Stimulated activated naive CD8-positive, alpha-beta T cell treated with anti-CD3 and anti-CD28 coated beads, Interleukin-15, amount 100 ng/mL, for 72 hours (primary cell): ENCODE results near the gene TSEN34.
"Not testable (repeated sequence)": the region's sequence is repeated elsewhere in the genome, so short reads cannot be mapped to it uniquely, and the experiment has no call there.

Experiments used
- ATAC-seq: fragments of 150-1000 bp; cut with Tn5 transposase; 2 replicates; pipeline ENCODE4 v1.10.0; 2021; ENCODE audit warnings: mild to moderate bottlenecking, moderate library complexity
- DNase-seq, 2 donors: peaks; one replicate each; pipeline ENCODE4 v3.0.0; 2021 to 2022
- H3K27ac Mint-ChIP-seq, 2 donors: one replicate each; pipeline ENCODE4 v1.8.0; 2022; ENCODE audit warnings: mild to moderate bottlenecking in 2 of 2, mixed read lengths in 2 of 2, moderate library complexity in 2 of 2
- H3K27me3 Mint-ChIP-seq: one replicate; pipeline ENCODE4 v1.8.0; 2022; ENCODE audit warnings: mixed read lengths
- H3K4me1 Mint-ChIP-seq: one replicate; pipeline ENCODE4 v1.8.0; 2022; ENCODE audit warnings: mild to moderate bottlenecking, mixed read lengths
- H3K4me3 Mint-ChIP-seq, 2 donors: one replicate each; pipeline ENCODE4 v1.8.0; 2022; ENCODE audit warnings: mild to moderate bottlenecking in 2 of 2, mixed read lengths in 2 of 2, moderate library complexity in 1 of 2
- H3K9me3 Mint-ChIP-seq, 2 donors: one replicate each; pipeline ENCODE4 v1.8.0; 2022; ENCODE audit warnings: mixed read lengths in 2 of 2

Gene TSEN34

GRCh38 chr19:54223937-54224281 is 32.8 kb downstream of the TSEN34 start:
- not testable (repeated sequence) for H3K27ac Mint-ChIP-seq, DNase-seq, H3K9me3 Mint-ChIP-seq, H3K4me3 Mint-ChIP-seq, ATAC-seq
- Mint-ChIP-seq H3K27me3 (peaks cover 21% of the 10 kb centered on the region), H3K4me1 (peaks cover 11% of the 10 kb centered on the region)

GRCh38 chr19:54224619-54225018 is 33.5 kb downstream of the TSEN34 start:
- peaks cover 28% of the 10 kb centered on the region for H3K27me3 Mint-ChIP-seq

GRCh38 chr19:54229146-54229545 is 38.0 kb downstream of the TSEN34 start:
- H3K27ac Mint-ChIP-seq = no peak overlapping the region
- H3K9me3 Mint-ChIP-seq = no peaks in the 10 kb centered on the region
- H3K4me1 Mint-ChIP-seq = peaks cover 8% of the 10 kb centered on the region
- H3K4me3 Mint-ChIP-seq = no peak overlapping the region
- no peak for DNase-seq
- peaks cover 46% of the 10 kb centered on the region for H3K27me3 Mint-ChIP-seq
- no peak for ATAC-seq

More at GRCh38 chr19:54224619-54225018, 33.5 kb downstream of the TSEN34 start:
- not testable (repeated sequence) for DNase-seq, H3K4me3 Mint-ChIP-seq, H3K27ac Mint-ChIP-seq, H3K9me3 Mint-ChIP-seq, ATAC-seq
- H3K4me1 Mint-ChIP-seq = peaks cover 11% of the 10 kb centered on the region

- H3K4me3 Mint-ChIP-seq = no peak overlapping the region
- H3K27me3 Mint-ChIP-seq = peaks cover 44% of the 10 kb centered on the region
- ATAC-seq = no peak
- H3K4me1 Mint-ChIP-seq = peaks cover 8% of the 10 kb centered on the region
- H3K27ac Mint-ChIP-seq = no peak overlapping the region
- no peaks in the 10 kb centered on the region for H3K9me3 Mint-ChIP-seq
- DNase-seq = no peak
Measured at GRCh38 chr19:54230031-54230430, 38.9 kb downstream of the TSEN34 start.

GRCh38 chr19:54231077-54231931 is 40.2 kb downstream of the TSEN34 start:
- ATAC-seq = peak; percentile 99
- no peaks in the 10 kb centered on the region for H3K9me3 Mint-ChIP-seq
- no peak overlapping the region for H3K27ac Mint-ChIP-seq
- H3K4me3 Mint-ChIP-seq = no peak overlapping the region
- peak; percentile 79 to 82 for DNase-seq
- H3K27me3 Mint-ChIP-seq = peaks cover 44% of the 10 kb centered on the region
- H3K4me1 Mint-ChIP-seq = peaks cover 8% of the 10 kb centered on the region

GRCh38 chr19:54233941-54234340 is 42.8 kb downstream of the TSEN34 start:
- H3K27me3 Mint-ChIP-seq = peaks cover 43% of the 10 kb centered on the region
- peaks cover 8% of the 10 kb centered on the region for H3K4me1 Mint-ChIP-seq
- H3K27ac Mint-ChIP-seq = peak overlapping the region in 1 of 2 donors; percentile 14
- no peak for DNase-seq
- ATAC-seq = no peak
- H3K4me3 Mint-ChIP-seq = no peak overlapping the region
- no peaks in the 10 kb centered on the region for H3K9me3 Mint-ChIP-seq

- not testable (repeated sequence) for H3K9me3 Mint-ChIP-seq, DNase-seq, H3K4me3 Mint-ChIP-seq, H3K4me1 Mint-ChIP-seq, H3K27me3 Mint-ChIP-seq
- H3K27ac Mint-ChIP-seq = peak overlapping the region in 1 of 2 donors; percentile 69
- peak; percentile 28 for ATAC-seq
Measured at GRCh38 chr19:54239491-54240371, 48.6 kb downstream of the TSEN34 start.

- H3K4me1 Mint-ChIP-seq, H3K9me3 Mint-ChIP-seq, DNase-seq, ATAC-seq, H3K4me3 Mint-ChIP-seq, H3K27ac Mint-ChIP-seq, H3K27me3 Mint-ChIP-seq: not testable (repeated sequence)
Measured at GRCh38 chr19:54240372-54241336, 49.5 kb downstream of the TSEN34 start.

GRCh38 chr19:54242234-54242633 is 51.1 kb downstream of the TSEN34 start:
- H3K4me3 Mint-ChIP-seq, H3K27ac Mint-ChIP-seq, DNase-seq, H3K27me3 Mint-ChIP-seq, H3K9me3 Mint-ChIP-seq, ATAC-seq: not testable (repeated sequence)
- H3K4me1 Mint-ChIP-seq = peaks cover 10% of the 10 kb centered on the region

- DNase-seq = not testable (repeated sequence)
Measured at GRCh38 chr19:54242646-54243045, 51.5 kb downstream of the TSEN34 start, which contains the start of gene LILRA6. LILRA6 (minus strand) TSS chr19:54242790.

GRCh38 chr19:54243809-54244208 is 52.7 kb downstream of the TSEN34 start:
- DNase-seq, H3K27me3 Mint-ChIP-seq, H3K9me3 Mint-ChIP-seq, H3K4me3 Mint-ChIP-seq, H3K27ac Mint-ChIP-seq, ATAC-seq: not testable (repeated sequence)
- H3K4me1 Mint-ChIP-seq = peaks cover 23% of the 10 kb centered on the region

More at GRCh38 chr19:54242646-54243045, 51.5 kb downstream of the TSEN34 start, which contains the start of gene LILRA6:
- not testable (repeated sequence) for ATAC-seq, H3K27me3 Mint-ChIP-seq, H3K27ac Mint-ChIP-seq, H3K9me3 Mint-ChIP-seq, H3K4me3 Mint-ChIP-seq
- H3K4me1 Mint-ChIP-seq = peaks cover 14% of the 10 kb centered on the region
